ENCODE results near the gene METTL24. TPM values are rescaled to one million over a fixed set of nuclear protein-coding genes. Genes with fewer than 3 reads are reported as not detected.

METTL24 gene
- total and polyA plus RNA-seq, 10 of the 15 experiments (the other 5 are each of a cell fraction or from before 2014, with no cell fraction given) = 0.20 TPM; not detected in 9

DNA sequence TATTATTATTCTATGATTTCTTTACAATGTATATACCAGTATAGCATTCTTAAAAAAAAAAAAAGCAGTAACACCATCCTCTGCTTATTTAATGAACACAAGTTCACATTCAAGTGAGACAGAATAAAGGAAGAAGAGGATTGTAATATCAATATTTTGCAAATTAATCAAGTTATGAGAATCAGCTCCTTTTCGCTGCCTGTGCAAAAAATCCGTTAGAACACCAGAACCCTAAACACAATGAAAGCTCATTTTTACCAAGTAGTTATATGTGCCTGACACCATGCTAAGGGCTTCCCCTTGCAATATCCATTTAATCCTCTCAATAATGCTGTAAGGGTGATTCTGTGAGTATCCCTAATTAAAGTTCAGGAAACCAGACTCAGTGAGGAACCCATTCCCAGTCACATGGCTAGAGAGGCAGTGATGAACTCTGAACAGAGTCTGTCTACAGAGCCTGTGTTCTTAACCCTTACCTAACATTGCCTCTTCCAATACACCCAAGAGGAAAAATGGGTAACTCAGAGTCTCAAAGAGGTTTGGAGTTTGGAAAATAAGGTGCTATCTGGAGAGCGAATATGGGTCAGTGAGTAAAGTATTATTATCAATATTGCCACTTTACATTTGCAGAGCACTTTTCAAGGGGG is 111.1 kb downstream of the METTL24 start (continued):
- TF ChIP-seq, protein P1, sequence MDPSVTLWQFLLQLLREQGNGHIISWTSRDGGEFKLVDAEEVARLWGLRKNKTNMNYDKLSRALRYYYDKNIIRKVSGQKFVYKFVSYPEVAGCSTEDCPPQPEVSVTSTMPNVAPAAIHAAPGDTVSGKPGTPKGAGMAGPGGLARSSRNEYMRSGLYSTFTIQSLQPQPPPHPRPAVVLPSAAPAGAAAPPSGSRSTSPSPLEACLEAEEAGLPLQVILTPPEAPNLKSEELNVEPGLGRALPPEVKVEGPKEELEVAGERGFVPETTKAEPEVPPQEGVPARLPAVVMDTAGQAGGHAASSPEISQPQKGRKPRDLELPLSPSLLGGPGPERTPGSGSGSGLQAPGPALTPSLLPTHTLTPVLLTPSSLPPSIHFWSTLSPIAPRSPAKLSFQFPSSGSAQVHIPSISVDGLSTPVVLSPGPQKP (IDR thresholded peaks at IDR 0.05; ENCODE audit: low read depth, low read length) = no peak
- TF ChIP-seq, protein P2, sequence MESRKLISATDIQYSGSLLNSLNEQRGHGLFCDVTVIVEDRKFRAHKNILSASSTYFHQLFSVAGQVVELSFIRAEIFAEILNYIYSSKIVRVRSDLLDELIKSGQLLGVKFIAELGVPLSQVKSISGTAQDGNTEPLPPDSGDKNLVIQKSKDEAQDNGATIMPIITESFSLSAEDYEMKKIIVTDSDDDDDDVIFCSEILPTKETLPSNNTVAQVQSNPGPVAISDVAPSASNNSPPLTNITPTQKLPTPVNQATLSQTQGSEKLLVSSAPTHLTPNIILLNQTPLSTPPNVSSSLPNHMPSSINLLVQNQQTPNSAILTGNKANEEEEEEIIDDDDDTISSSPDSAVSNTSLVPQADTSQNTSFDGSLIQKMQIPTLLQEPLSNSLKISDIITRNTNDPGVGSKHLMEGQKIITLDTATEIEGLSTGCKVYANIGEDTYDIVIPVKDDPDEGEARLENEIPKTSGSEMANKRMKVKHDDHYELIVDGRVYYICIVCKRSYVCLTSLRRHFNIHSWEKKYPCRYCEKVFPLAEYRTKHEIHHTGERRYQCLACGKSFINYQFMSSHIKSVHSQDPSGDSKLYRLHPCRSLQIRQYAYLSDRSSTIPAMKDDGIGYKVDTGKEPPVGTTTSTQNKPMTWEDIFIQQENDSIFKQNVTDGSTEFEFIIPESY (IDR thresholded peaks at IDR 0.05) = no peak
- TF ChIP-seq KAT2A (conservative IDR thresholded peaks at IDR 0.05; ENCODE audit: control insufficient read depth, low read depth, low read length) (no peak), RAD21 (IDR thresholded peaks at IDR 0.05; ENCODE audit: insufficient read depth, low read depth, low read length) (no peak)

DNA sequence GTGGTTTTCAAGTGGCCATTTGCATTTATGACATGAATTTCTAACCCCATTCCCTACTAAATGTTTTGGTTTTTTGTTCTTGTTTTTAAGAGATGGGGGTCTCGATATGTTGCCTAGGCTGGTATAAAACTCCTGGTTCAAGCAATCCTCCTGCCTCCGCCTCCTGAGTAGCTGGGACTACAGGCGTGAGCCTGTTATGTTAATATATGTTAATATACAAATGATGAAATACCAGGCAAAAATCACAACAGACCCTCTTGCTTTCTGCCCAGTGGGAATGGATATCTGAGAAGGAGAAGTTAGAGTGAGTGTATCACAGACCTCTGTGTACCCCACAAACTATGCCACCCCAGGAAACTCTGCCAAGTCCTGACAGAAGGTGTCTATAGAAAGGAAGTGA is 111.8 kb downstream of the METTL24 start:
- Histone ChIP-seq H4K20me1 (ENCODE audit: control insufficient read depth, insufficient read depth) (no peaks in the 10 kb centered on the region), H3K4me1 (ENCODE audit: control insufficient read depth, insufficient read depth, low read length) (no peaks in the 10 kb centered on the region), H3K9me3 (replicated peaks; ENCODE audit: control insufficient read depth, insufficient read depth, low read length) (no peaks in the 10 kb centered on the region), H2AFZ (ENCODE audit: control insufficient read depth, low read depth, low read length) (no peak overlapping the region), H3K4me2 (ENCODE audit: control insufficient read depth, insufficient read depth) (no peak overlapping the region), H3K4me3 (no peak overlapping the region), H3K36me3 (ENCODE audit: control insufficient read depth in 2 of 2, insufficient read depth in 2 of 2, low read length in 1 of 2) (no peaks in the 10 kb centered on the region), H3K27ac (ENCODE audit: control insufficient read depth, insufficient read depth) (no peak overlapping the region), H3K9ac (ENCODE audit: control insufficient read depth, insufficient read depth, low read length) (no peak overlapping the region), H3K27me3 (replicated peaks in 1 of 2; ENCODE audit: control insufficient read depth in 2 of 2, insufficient read depth in 2 of 2, low read length in 1 of 2) (no peaks in the 10 kb centered on the region), H3K79me2 (ENCODE audit: control insufficient read depth, insufficient read depth, low read length) (no peaks in the 10 kb centered on the region)
- ChIA-PET SMC1A (ENCODE audit: uncharacterized antibody, unreplicated experiment) (no interaction called here), POLR2A (no interaction called here), CTCF (no interaction called here), RAD21 (ENCODE audit: unreplicated experiment) (no interaction called here)
- intact Hi-C loops (cut with micrococcal nuclease; ENCODE audit: unreplicated experiment) (no loop called here), in situ Hi-C loops (cut with MboI) (no loop called here)
- ATAC-seq (no peak), FAIRE-seq (no peak), DNase-seq (ENCODE audit: low read depth, low spot score) (no peak)
- no TSS peak for BruUV-seq (replicated peaks)
- 73% methylated on average over 3 of the region's 3 CpGs for WGBS (ENCODE audit: insufficient coverage, insufficient replicate concordance, low lambda C conversion rate, missing lambda C conversion rate)
- TF ChIP-seq MXI1 (IDR thresholded peaks at IDR 0.05; ENCODE audit: low read depth, low read length) = no peak
- TF ChIP-seq POLR2A (IDR thresholded peaks at IDR 0.05; ENCODE audit: low read depth, low read length) = no peak
- TF ChIP-seq ZBED1 (IDR thresholded peaks at IDR 0.05; ENCODE audit: borderline replicate concordance) = no peak
- no peak for TF ChIP-seq IKZF1 (conservative IDR thresholded peaks at IDR 0.05)
- no peak for TF ChIP-seq TARDBP (IDR thresholded peaks at IDR 0.05; ENCODE audit: borderline replicate concordance)
- no peak for TF ChIP-seq NR2C2 (IDR thresholded peaks at IDR 0.05; ENCODE audit: borderline replicate concordance, control insufficient read depth, insufficient read length, low read depth)
- TF ChIP-seq CREB1 (IDR thresholded peaks at IDR 0.05; ENCODE audit: low read depth) = no peak
- no peak for TF ChIP-seq YY1 (IDR thresholded peaks at IDR 0.05; ENCODE audit: low read depth, low read length)
- no peak for TF ChIP-seq SREBF1 (IDR thresholded peaks at IDR 0.05; ENCODE audit: low read length)
- no peak for TF ChIP-seq MEF2A (IDR thresholded peaks at IDR 0.05; ENCODE audit: insufficient read depth, low read depth, low read length)
- TF ChIP-seq ZNF274 (IDR thresholded peaks at IDR 0.05; ENCODE audit: insufficient read depth, insufficient read length) = no peak
- TF ChIP-seq, protein P3, sequence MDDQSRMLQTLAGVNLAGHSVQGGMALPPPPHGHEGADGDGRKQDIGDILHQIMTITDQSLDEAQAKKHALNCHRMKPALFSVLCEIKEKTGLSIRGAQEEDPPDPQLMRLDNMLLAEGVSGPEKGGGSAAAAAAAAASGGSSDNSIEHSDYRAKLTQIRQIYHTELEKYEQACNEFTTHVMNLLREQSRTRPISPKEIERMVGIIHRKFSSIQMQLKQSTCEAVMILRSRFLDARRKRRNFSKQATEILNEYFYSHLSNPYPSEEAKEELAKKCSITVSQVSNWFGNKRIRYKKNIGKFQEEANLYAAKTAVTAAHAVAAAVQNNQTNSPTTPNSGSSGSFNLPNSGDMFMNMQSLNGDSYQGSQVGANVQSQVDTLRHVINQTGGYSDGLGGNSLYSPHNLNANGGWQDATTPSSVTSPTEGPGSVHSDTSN (IDR thresholded peaks at IDR 0.05; ENCODE audit: insufficient replicate concordance, low read depth, low read length) = no peak

Data from GM12878 (cell line).